GM12801 (cell line): ENCODE data around the gene ZBBX.

ENCODE experiments used
- TF ChIP-seq, protein P1 (sequence below): IDR thresholded peaks from one replicate; pipeline ENCODE4 v1.5.1; 2011; ENCODE audit warnings: control low read depth; ENCODE audit not compliant: insufficient read length; ENCODE audit errors: extremely low read depth

Gene ZBBX

DNA sequence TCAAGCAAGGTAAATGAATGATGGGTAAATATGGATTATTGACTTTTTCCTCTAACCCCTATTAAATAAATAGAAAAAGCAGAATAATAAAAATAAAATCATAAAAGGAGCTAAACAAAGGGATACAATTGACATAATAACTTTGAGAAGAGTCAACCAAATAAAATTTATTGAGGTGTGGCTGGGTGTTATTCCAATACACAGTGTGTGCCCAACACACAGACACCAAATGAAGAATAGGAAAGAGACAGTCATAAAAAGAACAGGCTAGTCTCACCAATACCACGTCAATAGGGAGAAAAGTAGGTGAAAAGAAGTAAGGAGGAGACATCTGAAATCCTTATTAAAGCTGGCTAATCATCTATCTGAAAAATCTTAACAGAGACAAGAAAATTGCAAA is 127.1 kb downstream of the ZBBX start:
- TF ChIP-seq, protein P1, sequence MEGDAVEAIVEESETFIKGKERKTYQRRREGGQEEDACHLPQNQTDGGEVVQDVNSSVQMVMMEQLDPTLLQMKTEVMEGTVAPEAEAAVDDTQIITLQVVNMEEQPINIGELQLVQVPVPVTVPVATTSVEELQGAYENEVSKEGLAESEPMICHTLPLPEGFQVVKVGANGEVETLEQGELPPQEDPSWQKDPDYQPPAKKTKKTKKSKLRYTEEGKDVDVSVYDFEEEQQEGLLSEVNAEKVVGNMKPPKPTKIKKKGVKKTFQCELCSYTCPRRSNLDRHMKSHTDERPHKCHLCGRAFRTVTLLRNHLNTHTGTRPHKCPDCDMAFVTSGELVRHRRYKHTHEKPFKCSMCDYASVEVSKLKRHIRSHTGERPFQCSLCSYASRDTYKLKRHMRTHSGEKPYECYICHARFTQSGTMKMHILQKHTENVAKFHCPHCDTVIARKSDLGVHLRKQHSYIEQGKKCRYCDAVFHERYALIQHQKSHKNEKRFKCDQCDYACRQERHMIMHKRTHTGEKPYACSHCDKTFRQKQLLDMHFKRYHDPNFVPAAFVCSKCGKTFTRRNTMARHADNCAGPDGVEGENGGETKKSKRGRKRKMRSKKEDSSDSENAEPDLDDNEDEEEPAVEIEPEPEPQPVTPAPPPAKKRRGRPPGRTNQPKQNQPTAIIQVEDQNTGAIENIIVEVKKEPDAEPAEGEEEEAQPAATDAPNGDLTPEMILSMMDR, result no peak

DNA sequence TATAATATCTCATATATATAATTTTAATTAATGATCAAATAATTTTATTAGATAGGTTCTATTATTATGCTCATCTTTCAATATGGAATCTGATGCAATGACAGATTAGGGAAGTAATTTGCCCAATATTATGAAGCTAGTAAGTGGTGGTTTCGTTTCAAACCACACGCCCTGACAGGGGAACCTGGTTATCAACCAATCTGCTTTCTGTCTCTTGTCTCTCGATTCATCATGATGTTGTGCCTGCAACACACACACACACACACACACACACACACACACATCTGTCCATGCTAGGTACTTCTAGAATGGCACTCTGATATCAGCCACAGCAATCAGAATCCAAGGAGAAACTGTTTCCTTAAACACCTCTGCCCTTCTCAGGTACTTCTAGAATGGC is 128.4 kb downstream of the ZBBX start:
- TF ChIP-seq, protein P1, result no peak

DNA sequence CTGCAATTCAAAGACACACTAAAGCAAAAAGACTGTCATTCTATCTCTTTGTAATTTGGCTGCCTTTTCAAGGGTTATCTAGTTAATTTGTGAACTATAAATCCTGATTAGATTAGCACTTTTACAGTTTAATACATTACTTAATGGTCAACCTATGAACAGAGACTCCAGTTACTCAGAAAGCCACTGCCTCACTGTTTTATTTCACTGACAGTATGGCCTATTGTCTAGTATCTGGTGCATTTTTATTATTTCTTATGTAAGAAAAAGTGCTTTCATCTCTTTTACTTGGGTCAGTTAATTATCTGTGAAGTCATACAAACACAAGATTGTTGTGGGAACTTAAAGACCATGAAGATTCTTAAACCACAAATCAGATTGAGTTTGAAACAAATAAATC is 133.8 kb downstream of the ZBBX start:
- TF ChIP-seq, protein P1, result no peak

DNA sequence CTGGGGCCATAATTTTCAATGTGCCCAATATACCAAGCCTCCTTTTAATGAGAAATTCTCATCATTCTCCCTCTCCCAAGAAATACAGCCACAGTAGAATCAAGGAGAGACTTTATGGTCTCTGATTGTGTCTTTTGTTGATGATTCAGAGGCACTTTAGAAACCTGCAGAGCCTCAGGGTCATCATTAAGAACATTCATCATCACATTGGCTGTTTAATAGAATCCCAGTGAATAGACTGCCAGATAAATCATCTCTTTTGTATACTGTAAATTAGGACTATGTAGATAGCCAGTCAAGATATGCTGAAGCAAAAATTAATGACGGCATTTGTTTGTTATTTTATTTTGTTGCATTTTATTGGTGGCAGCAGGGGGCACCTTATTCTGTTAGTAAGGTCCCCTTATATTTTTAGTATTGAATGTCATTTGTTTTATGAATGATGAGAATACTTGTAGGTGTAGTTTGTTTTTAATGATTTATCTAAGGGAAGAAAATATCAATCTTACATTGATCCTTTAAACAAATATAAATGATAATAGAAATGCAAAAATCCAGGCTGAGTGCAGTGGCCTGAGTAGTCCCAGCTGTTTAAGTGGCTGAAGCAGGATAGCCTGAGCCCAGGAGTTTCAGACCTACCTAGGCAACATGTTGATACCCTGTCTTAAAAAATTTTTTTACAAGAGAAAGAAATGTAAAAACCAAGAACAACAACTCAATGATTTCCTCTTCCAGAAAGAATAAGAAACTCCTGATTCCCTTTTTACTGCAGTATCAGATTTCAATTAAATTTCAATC is 138.8 kb downstream of the ZBBX start:
- TF ChIP-seq, protein P1, result no peak

DNA sequence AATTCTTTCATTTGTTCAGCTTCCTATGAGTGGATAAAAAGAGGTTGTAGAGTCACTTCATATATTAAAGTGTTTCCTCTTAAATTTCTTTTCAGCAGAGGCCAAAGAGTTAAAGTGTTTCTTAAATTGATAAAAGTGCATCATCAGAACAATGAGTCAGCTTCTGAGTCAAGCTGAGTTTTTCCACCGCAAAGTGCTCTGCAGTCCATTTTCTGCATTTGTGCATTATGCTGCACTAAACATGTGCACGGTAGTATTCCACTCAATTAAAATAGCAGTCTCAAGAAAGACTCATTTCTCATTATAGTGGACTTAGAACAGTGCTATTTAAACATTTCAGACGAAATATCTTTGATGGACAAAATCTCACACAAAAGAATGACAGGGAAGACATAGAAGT is 152.0 kb downstream of the ZBBX start:
- TF ChIP-seq, protein P1, result no peak

DNA sequence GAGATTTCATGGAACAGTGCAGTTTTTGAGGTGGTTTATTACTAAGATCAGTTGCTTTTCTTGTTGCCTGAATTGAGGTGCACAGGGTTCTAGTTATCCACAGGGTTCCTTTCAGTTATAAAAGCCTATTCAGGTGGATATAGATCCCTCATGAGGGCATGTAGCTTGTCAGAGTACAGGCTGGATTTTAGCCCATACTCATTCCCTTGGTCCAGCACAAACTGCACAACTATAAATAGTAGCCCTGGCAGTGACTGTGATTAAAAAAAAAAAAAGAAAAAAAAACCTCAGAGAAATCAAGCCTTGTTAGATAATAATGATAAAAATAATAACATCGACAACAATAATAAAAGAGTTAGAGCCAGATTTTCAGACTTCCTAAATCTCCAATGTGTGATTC is 154.3 kb downstream of the ZBBX start:
- TF ChIP-seq, protein P1, result no peak

DNA sequence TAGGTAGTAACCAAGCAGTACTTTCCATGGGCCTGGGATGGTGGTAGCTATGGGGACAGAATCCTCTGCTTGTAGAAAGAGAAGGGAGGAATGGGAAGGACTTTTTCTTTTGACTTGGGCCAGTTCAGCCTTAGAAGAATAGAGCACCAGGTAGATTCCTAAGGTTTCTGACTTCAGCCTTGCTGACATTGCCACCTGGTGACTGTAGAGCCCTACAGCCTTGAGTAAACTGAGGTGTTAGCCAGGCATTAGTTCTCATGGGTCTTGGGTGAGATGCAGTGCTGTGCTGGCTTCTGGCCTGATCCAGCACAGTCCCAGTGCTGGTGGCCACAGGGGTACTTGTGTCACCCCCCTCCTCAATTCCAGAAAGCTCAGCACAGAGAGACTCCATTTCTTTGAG is 171.1 kb downstream of the ZBBX start:
- TF ChIP-seq, protein P1, result no peak

DNA sequence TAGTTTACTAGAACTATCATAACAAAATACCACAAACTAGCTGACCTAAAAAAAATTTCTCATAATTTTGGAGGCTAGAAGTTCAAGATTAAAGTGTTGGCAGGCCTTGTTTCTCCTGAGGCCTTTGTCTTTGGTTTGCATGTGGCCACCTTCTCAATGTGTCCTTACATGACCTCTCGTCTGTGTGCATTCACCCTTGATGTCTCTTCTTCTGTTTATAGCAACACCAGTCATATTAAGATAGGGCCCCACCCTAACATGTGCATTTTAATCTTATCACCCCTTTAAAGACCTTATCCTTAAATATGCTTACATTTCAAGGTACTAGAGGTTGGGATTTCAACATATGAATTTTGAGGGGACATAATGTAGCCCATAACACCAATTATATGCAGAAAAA is 177.0 kb downstream of the ZBBX start:
- TF ChIP-seq, protein P1, result no peak
